HFFc6 (cell line): Measurements from ENCODE around the gene SIRPA. TPM values are rescaled to one million over a fixed set of nuclear protein-coding genes. Genes with fewer than 3 reads are reported as not detected.

Source experiments
- DNase-seq: peaks from one replicate; pipeline ENCODE4 v3.0.0-alpha.2; 2018
- H3K27ac Mint-ChIP-seq: 2 replicates; pipeline ENCODE4 v1.8.0; 2020; ENCODE audit warnings: mild to moderate bottlenecking, mixed read lengths
- H3K27me3 Mint-ChIP-seq: 2 replicates; pipeline ENCODE4 v1.8.0; 2021; ENCODE audit warnings: mild to moderate bottlenecking, moderate library complexity, mixed read lengths; ENCODE audit not compliant: insufficient read depth
- H3K36me3 Mint-ChIP-seq: 2 replicates; pipeline ENCODE4 v1.8.0; 2021; ENCODE audit warnings: low read depth, mixed read lengths
- H3K4me1 Mint-ChIP-seq: 2 replicates; pipeline ENCODE4 v1.8.0; 2020; ENCODE audit warnings: low read depth, mixed read lengths
- H3K4me3 Mint-ChIP-seq: 2 replicates; pipeline ENCODE4 v1.8.0; 2020; ENCODE audit warnings: mild to moderate bottlenecking, moderate library complexity, mixed read lengths
- H3K9me3 Mint-ChIP-seq: 2 replicates; pipeline ENCODE4 v1.8.0; 2020; ENCODE audit warnings: mild to moderate bottlenecking, mixed read lengths
- CTCF ChIP-seq: fragments of 200-600 bp; sonication (generic); IDR thresholded peaks from 2 replicates; pipeline ENCODE4 v1.5.0; 2021; ENCODE audit warnings: antibody characterized with exemption, mild to moderate bottlenecking
- total RNA-seq, 6 experiments: library from RNA; stranded (reverse); fragmentation: NEBNext Ultra II Directional; extraction: Animal tissue kit (Norgen Biotek cat#: 25700); gene quantifications; 2 replicates in 1 of 6; 3 replicates in 5 of 6; pipeline ENCODE4 v1.2.3, GENCODE V29; 2021

The SIRPA gene
- total RNA-seq, 6 experiments from 2014 or later = 44.0 to 66.2 (median 47.5) TPM

GRCh38 chr20:1868856-1869255, 26.4 kb upstream of the SIRPA start:
- no peak overlapping the region for H3K4me3 Mint-ChIP-seq
- no peak overlapping the region for H3K27ac Mint-ChIP-seq
- H3K9me3 Mint-ChIP-seq = no peaks in the 10 kb centered on the region
- H3K36me3 Mint-ChIP-seq = no peaks in the 10 kb centered on the region
- no peak for DNase-seq
- peaks cover 8% of the 10 kb centered on the region for H3K27me3 Mint-ChIP-seq
- no peak for TF ChIP-seq CTCF
- H3K4me1 Mint-ChIP-seq = peaks cover 6% of the 10 kb centered on the region

GRCh38 chr20:1870323-1870722, 24.9 kb upstream of the SIRPA start:
- Mint-ChIP-seq H3K27me3 (peaks cover 12% of the 10 kb centered on the region), H3K36me3 (no peaks in the 10 kb centered on the region), H3K9me3 (no peaks in the 10 kb centered on the region), H3K27ac (no peak overlapping the region), H3K4me3 (no peak overlapping the region), H3K4me1 (peaks cover 6% of the 10 kb centered on the region)
- DNase-seq = no peak
- TF ChIP-seq CTCF = no peak

GRCh38 chr20:1870792-1871550, 24.2 kb upstream of the SIRPA start:
- Mint-ChIP-seq H3K27me3 (peaks cover 9% of the 10 kb centered on the region), H3K27ac (no peak overlapping the region), H3K9me3 (no peaks in the 10 kb centered on the region), H3K4me1 (peaks cover 6% of the 10 kb centered on the region), H3K36me3 (no peaks in the 10 kb centered on the region), H3K4me3 (no peak overlapping the region)
- TF ChIP-seq CTCF = no peak
- no peak for DNase-seq

GRCh38 chr20:1871807-1872458, 23.3 kb upstream of the SIRPA start:
- no peaks in the 10 kb centered on the region for H3K9me3 Mint-ChIP-seq
- TF ChIP-seq CTCF = no peak
- peaks cover 6% of the 10 kb centered on the region for H3K27me3 Mint-ChIP-seq
- no peak for DNase-seq
- H3K27ac Mint-ChIP-seq = no peak overlapping the region
- no peak overlapping the region for H3K4me3 Mint-ChIP-seq
- H3K4me1 Mint-ChIP-seq = peaks cover 6% of the 10 kb centered on the region
- H3K36me3 Mint-ChIP-seq = no peaks in the 10 kb centered on the region

GRCh38 chr20:1872459-1873097, 22.6 kb upstream of the SIRPA start:
- no peak for TF ChIP-seq CTCF
- no peak overlapping the region for H3K4me3 Mint-ChIP-seq
- H3K27me3 Mint-ChIP-seq = peaks cover 8% of the 10 kb centered on the region
- no peak overlapping the region for H3K27ac Mint-ChIP-seq
- H3K9me3 Mint-ChIP-seq = no peaks in the 10 kb centered on the region
- H3K4me1 Mint-ChIP-seq = peaks cover 6% of the 10 kb centered on the region
- no peak for DNase-seq
- H3K36me3 Mint-ChIP-seq = no peaks in the 10 kb centered on the region
